Vagina (tissue), 2 donors: ENCODE measurements around the gene NUP62.

ENCODE experiments used
- CTCF ChIP-seq, 3 experiments: fragments of 450-650 bp in 2 of 3; fragments of 200-600 bp in 1 of 3; sonication (generic) in 1 of 3; IDR thresholded peaks; one replicate each; pipeline ENCODE4 v1.5.1; 2017 to 2019; ENCODE audit warnings: antibody characterized with exemption in 3 of 3, mild to moderate bottlenecking in 2 of 3, moderate library complexity in 2 of 3
- POLR2A ChIP-seq, 2 donors: fragments of 450-650 bp; IDR thresholded peaks; one replicate each; pipeline ENCODE4 v1.6.1; 2017; ENCODE audit warnings: antibody characterized with exemption in 2 of 2, mild to moderate bottlenecking in 2 of 2, moderate library complexity in 2 of 2
- POLR2AphosphoS5 ChIP-seq, 2 donors: sonication (generic); formaldehyde crosslinking; IDR thresholded peaks; one replicate each; pipeline ENCODE4 v1.9.0; 2017; ENCODE audit warnings: antibody characterized with exemption in 2 of 2, mild to moderate bottlenecking in 2 of 2, low read depth in 1 of 2; ENCODE audit not compliant: insufficient read depth in 1 of 2

- no peak for TF ChIP-seq CTCF (IDR thresholded peaks at IDR 0.05)
- no peak for TF ChIP-seq POLR2A (IDR thresholded peaks at IDR 0.05)
- TF ChIP-seq POLR2AphosphoS5 (IDR thresholded peaks at IDR 0.05; ENCODE audit: insufficient read depth in 1 of 2, low read depth in 1 of 2): peak in 1 of 2 donors; percentile 87
These were observed at the start of gene NUP62, which contains the start of gene ATF5 for GRCh38 chr19:49929121-49929610.
